Parathyroid adenoma (tissue), 2 donors: Measurements from ENCODE around the gene OSBP.

Experiments
- H2AFZ ChIP-seq: fragments of 300-600 bp; sonication (generic); one replicate; pipeline ENCODE4 v1.7.0; 2017; ENCODE audit warnings: antibody characterized with exemption, mild to moderate bottlenecking
- H3K27ac ChIP-seq: fragments of 300-600 bp; sonication (generic); one replicate; pipeline ENCODE4 v1.7.0; 2017
- H3K27me3 ChIP-seq: fragments of 300-600 bp; sonication (generic); one replicate; pipeline ENCODE4 v1.7.0; 2017; ENCODE audit warnings: low read length; ENCODE audit not compliant: control insufficient read depth, insufficient read depth
- H3K36me3 ChIP-seq: fragments of 300-600 bp; sonication (generic); one replicate; pipeline ENCODE4 v1.7.0; 2017; ENCODE audit warnings: low read length; ENCODE audit not compliant: control insufficient read depth, insufficient read depth
- H3K4me1 ChIP-seq: fragments of 300-600 bp; sonication (generic); one replicate; pipeline ENCODE4 v1.7.0; 2017; ENCODE audit warnings: control low read depth
- H3K4me2 ChIP-seq: fragments of 300-600 bp; sonication (generic); one replicate; pipeline ENCODE4 v1.7.0; 2017; ENCODE audit warnings: low read length
- H3K4me3 ChIP-seq: fragments of 300-600 bp; sonication (generic); one replicate; pipeline ENCODE4 v1.7.0; 2017; ENCODE audit warnings: low read depth, low read length
- H3K79me2 ChIP-seq: fragments of 300-600 bp; sonication (generic); one replicate; pipeline ENCODE4 v1.7.0; 2017; ENCODE audit warnings: control low read depth
- H3K9ac ChIP-seq: fragments of 300-600 bp; sonication (generic); one replicate; pipeline ENCODE4 v1.7.0; 2017; ENCODE audit warnings: mild to moderate bottlenecking
- H3K9me3 ChIP-seq: fragments of 300-600 bp; sonication (generic); one replicate; pipeline ENCODE4 v1.7.0; 2017; ENCODE audit warnings: low read length; ENCODE audit not compliant: control insufficient read depth
- TF ChIP-seq, protein P1 (sequence below): fragments of 300-600 bp; sonication (generic); IDR thresholded peaks from one replicate; pipeline ENCODE4 v1.7.0; 2017; ENCODE audit warnings: antibody characterized with exemption, mild to moderate bottlenecking
- donor health status: primary hyperparathyroidism.

OSBP gene

DNA sequence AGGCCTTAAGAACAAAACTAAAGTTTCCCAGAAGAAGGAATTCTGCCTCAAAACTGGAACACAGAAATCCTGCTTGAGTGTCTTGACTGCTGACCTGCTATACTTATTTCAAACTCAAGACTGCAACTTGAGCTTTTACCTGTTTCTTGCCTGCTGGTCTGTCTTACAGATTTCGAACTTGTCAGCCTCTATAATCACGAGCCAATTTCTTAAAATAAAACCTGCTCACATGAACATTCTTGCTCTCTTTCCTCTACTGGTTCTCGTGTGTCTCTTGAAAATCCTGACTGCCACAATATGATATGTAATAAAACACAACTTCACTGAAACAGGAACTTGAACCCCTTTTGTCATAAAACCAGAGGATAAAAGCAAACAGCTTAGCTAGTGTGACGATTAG lies 39.3 kb upstream of the OSBP start:
- Histone ChIP-seq H3K27me3 (no peaks in the 10 kb centered on the region), H3K9ac (no peak overlapping the region), H3K4me2 (no peak overlapping the region), H3K36me3 (no peaks in the 10 kb centered on the region), H2AFZ (no peak overlapping the region), H3K4me1 (no peaks in the 10 kb centered on the region), H3K9me3 (no peaks in the 10 kb centered on the region), H3K27ac (no peak overlapping the region), H3K79me2 (no peaks in the 10 kb centered on the region), H3K4me3 (no peak overlapping the region)
- TF ChIP-seq, protein P1, sequence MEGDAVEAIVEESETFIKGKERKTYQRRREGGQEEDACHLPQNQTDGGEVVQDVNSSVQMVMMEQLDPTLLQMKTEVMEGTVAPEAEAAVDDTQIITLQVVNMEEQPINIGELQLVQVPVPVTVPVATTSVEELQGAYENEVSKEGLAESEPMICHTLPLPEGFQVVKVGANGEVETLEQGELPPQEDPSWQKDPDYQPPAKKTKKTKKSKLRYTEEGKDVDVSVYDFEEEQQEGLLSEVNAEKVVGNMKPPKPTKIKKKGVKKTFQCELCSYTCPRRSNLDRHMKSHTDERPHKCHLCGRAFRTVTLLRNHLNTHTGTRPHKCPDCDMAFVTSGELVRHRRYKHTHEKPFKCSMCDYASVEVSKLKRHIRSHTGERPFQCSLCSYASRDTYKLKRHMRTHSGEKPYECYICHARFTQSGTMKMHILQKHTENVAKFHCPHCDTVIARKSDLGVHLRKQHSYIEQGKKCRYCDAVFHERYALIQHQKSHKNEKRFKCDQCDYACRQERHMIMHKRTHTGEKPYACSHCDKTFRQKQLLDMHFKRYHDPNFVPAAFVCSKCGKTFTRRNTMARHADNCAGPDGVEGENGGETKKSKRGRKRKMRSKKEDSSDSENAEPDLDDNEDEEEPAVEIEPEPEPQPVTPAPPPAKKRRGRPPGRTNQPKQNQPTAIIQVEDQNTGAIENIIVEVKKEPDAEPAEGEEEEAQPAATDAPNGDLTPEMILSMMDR = no peak

DNA sequence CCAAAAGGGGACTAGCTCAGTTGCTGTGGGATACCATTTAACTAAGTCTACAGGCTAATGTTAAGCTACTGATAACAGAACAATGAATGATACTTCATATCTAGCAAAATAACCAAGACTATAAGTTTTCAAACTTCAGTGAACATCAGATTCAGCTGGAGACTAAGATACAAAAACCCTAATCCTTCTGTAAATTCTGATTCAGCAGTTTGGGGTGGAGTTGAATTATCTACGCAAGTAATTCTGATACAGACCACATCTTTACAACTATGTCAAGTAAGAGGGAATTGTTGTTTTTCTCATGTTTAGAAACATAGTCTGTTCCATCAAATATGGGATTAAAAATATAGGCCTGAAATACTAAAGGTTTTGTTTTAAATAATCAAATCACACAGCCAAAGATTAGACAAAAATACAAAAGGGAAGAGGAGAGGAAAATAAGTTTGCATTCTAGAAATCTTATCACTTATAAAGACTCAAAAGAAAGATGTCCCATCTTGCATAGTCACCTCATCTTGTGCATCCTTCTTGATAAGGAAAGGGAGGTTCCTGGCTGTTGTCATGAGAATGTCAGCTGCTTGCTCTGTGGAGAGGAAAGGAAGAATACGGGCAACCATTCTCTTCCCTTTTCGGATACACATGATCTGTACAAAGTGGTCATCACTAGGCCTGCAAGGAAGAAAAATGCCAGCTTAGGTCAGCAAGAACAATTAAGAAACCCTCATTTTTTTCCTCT lies 31.8 kb upstream of the OSBP start:
- Histone ChIP-seq H3K27ac (no peak overlapping the region), H3K36me3 (no peaks in the 10 kb centered on the region), H3K4me2 (no peak overlapping the region), H3K27me3 (no peaks in the 10 kb centered on the region), H3K9me3 (no peaks in the 10 kb centered on the region), H3K79me2 (no peaks in the 10 kb centered on the region), H3K4me1 (no peaks in the 10 kb centered on the region), H2AFZ (no peak overlapping the region), H3K4me3 (no peak overlapping the region), H3K9ac (no peak overlapping the region)
- TF ChIP-seq, protein P1 = no peak

DNA sequence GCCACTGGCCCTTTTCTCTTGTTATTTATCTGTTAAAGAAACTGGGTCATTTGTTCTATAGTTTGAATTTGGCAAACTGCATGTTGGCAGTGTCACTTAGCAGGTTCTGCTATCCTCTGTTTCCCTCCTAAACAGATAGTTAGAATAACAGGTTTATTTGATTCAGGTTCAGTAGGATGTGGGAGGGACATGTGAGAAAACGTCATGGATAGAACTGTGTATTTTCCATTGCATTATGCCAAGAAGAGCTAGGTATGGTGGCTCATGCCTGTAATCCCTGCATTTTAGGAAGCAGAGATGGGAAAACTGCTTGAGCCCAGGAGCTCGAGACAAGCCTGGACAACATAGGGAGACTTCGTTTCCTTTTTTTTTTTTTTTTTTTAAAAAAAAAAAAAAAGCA lies 29.0 kb upstream of the OSBP start:
- H3K4me1 ChIP-seq = no peaks in the 10 kb centered on the region
- no peak overlapping the region for H3K27ac ChIP-seq
- TF ChIP-seq, protein P1 = no peak
- no peaks in the 10 kb centered on the region for H3K79me2 ChIP-seq
- no peak overlapping the region for H2AFZ ChIP-seq
- no peaks in the 10 kb centered on the region for H3K36me3 ChIP-seq
- no peak overlapping the region for H3K9ac ChIP-seq
- H3K9me3 ChIP-seq = no peaks in the 10 kb centered on the region
- no peak overlapping the region for H3K4me2 ChIP-seq
- no peak overlapping the region for H3K4me3 ChIP-seq
- H3K27me3 ChIP-seq = no peaks in the 10 kb centered on the region

DNA sequence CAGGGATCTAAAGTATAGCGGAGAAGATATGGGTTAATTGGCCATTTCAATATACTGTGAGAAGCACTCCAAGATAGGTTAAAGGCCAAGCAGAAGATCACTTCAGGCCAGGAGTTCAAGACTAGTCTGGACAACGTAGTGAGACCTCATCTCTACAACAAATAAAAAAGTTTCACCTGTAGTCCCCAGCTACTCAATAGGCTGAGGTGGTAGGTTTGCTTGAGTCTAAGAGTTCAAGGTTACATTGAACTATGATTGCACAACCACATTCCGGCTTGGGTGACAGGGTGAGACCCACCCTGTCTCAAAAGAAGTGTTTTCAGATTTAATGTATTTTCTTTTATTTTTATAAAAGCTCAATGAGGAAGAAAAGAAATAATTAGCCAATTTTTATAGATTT lies 27.8 kb upstream of the OSBP start:
- Histone ChIP-seq H3K27ac (no peak overlapping the region), H3K36me3 (no peaks in the 10 kb centered on the region), H3K27me3 (no peaks in the 10 kb centered on the region), H3K9ac (no peak overlapping the region), H2AFZ (no peak overlapping the region), H3K4me1 (no peaks in the 10 kb centered on the region), H3K4me3 (no peak overlapping the region), H3K4me2 (no peak overlapping the region), H3K79me2 (no peaks in the 10 kb centered on the region), H3K9me3 (no peaks in the 10 kb centered on the region)
- TF ChIP-seq, protein P1 = no peak

DNA sequence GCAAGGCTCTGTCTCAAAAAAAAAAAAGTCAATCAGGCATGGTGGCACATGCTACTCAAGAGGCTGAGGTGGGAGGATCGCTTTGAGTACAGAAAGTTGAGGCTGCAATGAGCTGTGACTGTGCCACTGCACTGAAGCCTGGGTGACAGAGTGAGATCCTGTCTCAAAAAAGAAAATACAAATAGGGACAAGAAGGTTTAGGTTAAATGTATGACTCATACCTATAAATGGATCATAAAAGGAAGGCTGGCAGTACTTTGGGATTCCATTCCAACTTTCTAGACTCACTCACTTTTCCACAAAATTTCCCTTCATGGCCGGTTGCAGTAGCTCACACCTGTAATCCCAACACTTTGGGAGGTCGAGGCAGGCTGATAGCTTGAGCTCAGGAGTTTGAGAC lies 25.6 kb upstream of the OSBP start:
- no peaks in the 10 kb centered on the region for H3K36me3 ChIP-seq
- no peaks in the 10 kb centered on the region for H3K4me1 ChIP-seq
- no peaks in the 10 kb centered on the region for H3K79me2 ChIP-seq
- no peak overlapping the region for H3K4me2 ChIP-seq
- no peak overlapping the region for H3K4me3 ChIP-seq
- no peak overlapping the region for H2AFZ ChIP-seq
- no peak overlapping the region for H3K9ac ChIP-seq
- H3K27me3 ChIP-seq = no peaks in the 10 kb centered on the region
- H3K9me3 ChIP-seq = no peaks in the 10 kb centered on the region
- no peak overlapping the region for H3K27ac ChIP-seq
- TF ChIP-seq, protein P1 = no peak
